ENCODE measurements around the gene GPR101.
"Not testable (repeated sequence)": the region's sequence is repeated elsewhere in the genome, so short reads cannot be mapped to it uniquely, and the experiment has no call there.

The GPR101 gene

DNA sequence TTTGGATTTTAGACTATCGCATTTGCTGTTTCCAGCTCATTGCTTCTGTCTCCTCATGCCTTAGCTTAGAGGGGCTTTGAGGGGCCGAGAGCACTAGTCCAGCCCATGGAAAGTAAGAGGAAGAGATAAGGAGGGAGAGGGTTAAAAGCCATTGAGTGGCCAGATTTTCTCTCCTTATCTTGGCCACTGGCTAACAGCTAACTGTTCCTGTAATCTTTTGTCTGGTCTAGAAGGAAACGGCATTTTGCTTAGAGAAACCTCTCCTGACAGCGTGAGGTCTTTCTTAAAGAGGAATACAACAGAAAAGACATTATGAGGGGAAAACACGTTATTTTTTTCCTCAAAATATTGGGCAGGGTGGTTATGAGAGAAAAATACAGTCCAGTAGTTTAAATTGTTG, 7.9 kb downstream of the GPR101 start:
- DNase-seq, result no peak

DNA sequence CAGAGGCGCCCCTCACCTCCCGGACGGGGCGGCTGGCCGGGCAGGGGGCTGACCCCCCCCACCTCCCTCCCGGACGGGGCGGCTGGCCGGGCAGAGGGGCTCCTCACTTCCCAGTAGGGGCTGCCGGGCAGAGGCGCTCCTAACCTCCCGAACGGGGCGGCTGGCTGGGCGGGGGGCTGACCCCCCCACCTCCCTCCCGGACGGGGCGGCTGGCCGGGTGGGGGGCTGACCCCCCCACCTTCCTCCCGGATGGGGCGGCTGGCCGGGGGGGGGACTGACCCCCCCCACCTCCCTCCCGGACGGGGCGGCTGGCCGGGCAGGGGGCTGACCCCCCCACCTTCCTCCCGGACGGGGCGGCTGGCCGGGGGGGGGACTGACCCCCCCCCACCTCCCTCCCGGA, 33.6 kb downstream of the GPR101 start:
- not testable (repeated sequence) for DNase-seq

- DNase-seq, result no peak
These were observed 34.8 kb downstream of the GPR101 start for GRCh38 chrX:136999024-136999423.

All from kidney glomerular epithelial cell (primary cell).